ENCODE results near the gene LRCOL1. TPM values are rescaled to one million over a fixed set of nuclear protein-coding genes. Genes with fewer than 3 reads are reported as not detected.
A peak's percentile ranks its signal among the peaks of the same experiment; 100 is the strongest.

Gene LRCOL1
- total and polyA plus RNA-seq, 12 donors, result 0.22 to 1.4 (median 1.2) TPM; not detected in 5

DNA sequence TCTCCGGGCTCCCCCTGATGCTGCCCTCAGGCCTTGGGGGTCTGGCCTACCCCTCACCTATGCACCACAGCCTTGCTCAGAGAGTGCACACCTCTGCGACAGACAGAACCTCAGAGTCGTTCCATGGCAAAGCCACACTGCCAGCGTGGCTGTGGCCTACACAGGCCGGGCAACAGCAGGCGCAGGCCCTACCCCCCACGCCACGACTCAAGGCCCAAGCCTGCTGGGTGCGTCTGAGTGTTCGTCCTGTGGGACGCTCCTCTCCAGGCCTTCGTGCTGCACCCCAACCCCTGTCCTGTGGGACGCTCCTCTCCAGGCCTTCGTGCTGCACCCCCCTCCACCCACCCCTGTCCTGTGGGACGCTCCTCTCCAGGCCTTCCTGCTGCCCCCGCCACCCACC is 54.2 kb downstream of the LRCOL1 start:
- intact Hi-C loops (cut with DNase I), result no loop called here
- H3K4me3 ChIP-seq, result no peak overlapping the region
- TF ChIP-seq POLR2A (IDR thresholded peaks at IDR 0.05) (no peak), CTCF (IDR thresholded peaks at IDR 0.05) (no peak)
- no peak for DNase-seq
- H3K36me3 ChIP-seq (replicated peaks in 1 of 2), result no peaks in the 10 kb centered on the region
- no peaks in the 10 kb centered on the region for H3K27me3 ChIP-seq
- no peak overlapping the region for H3K27ac ChIP-seq
- no peaks in the 10 kb centered on the region for H3K9me3 ChIP-seq (replicated peaks in 1 of 3)
- H3K4me1 ChIP-seq (replicated peaks in 1 of 2), result peaks cover 9 to 16% of the 10 kb centered on the region in 2 donors
- 91 to 96% (median 95%) methylated on average over 7 to 16 of the region's 16 CpGs for WGBS, 4 donors

DNA sequence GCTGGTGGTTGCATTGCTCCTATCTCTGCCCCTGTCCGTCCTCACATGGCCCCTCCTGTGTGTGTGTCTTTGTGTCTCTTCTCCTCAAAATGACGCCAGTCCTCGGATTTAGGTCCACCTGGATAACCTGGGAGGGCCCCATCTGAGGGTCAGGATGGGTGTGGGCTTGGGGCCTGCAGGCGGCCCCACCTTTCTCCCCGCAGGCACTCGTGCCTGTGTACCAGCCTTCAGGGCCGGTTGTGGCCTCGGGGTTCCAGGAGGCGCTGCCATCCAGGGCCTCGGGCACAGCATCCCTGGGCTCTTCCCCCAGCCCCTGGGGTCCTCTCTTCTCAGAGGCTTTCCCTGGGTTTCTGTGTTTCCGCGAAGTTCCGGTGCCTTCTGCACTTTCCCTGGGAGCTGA is 54.7 kb downstream of the LRCOL1 start:
- intact Hi-C loops (cut with DNase I), result no loop called here
- TF ChIP-seq POLR2A (IDR thresholded peaks at IDR 0.05) (no peak), CTCF (IDR thresholded peaks at IDR 0.05) (no peak)
- peaks cover 6 to 13% of the 10 kb centered on the region in 2 donors for H3K4me1 ChIP-seq (replicated peaks in 1 of 2)
- no peaks in the 10 kb centered on the region for H3K27me3 ChIP-seq
- 93 to 100% (median 96%) methylated on average over 5 to 13 of the region's 13 CpGs for WGBS, 4 donors
- no peak for DNase-seq
- H3K4me3 ChIP-seq, result no peak overlapping the region
- H3K27ac ChIP-seq, result no peak overlapping the region
- no peaks in the 10 kb centered on the region for H3K36me3 ChIP-seq (replicated peaks in 1 of 2)
- no peaks in the 10 kb centered on the region for H3K9me3 ChIP-seq (replicated peaks in 1 of 3)

- Histone ChIP-seq H3K4me1 (replicated peaks in 1 of 2) (peaks cover 4 to 14% of the 10 kb centered on the region in 2 donors), H3K36me3 (replicated peaks in 1 of 2) (no peaks in the 10 kb centered on the region), H3K27me3 (no peaks in the 10 kb centered on the region), H3K4me3 (no peak overlapping the region), H3K9me3 (replicated peaks in 1 of 3) (no peaks in the 10 kb centered on the region), H3K27ac (no peak overlapping the region)
- TF ChIP-seq POLR2A (IDR thresholded peaks at IDR 0.05), result no peak
- peak in 2 of 6 experiments; percentile 14 to 36 for TF ChIP-seq CTCF (IDR thresholded peaks at IDR 0.05)
- 89 to 94% (median 93%) methylated on average over 25 to 53 of the region's 53 CpGs for WGBS, 4 donors
- intact Hi-C loops (cut with DNase I), result no loop called here
- DNase-seq, result peak in 2 of 7 donors; percentile 21 to 32
Observed at GRCh38 chr12:132554845-132555630, 55.3 kb downstream of the LRCOL1 start.

Small RNA genes lying within 50 kb of the gene (microRNA-seq; reads per million reads assigned to microRNA genes)
- 0 to 1.1 (median 0.57) reads per million in 3 donors for gene MIR6763

Small RNA genes lying within 50 kb of the gene (small RNA-seq; reads per million reads assigned to genes)
- 0 reads per million in 2 donors for gene MIR6763

Other genes starting within 250 kb of the LRCOL1 start
- 10 to 100 TPM in 8 of 9 donors, 1 to 10 TPM in 1; 5.3 to 63.8 (median 20.4) TPM for gene FBRSL1, start 120.4 kb downstream of the LRCOL1 start, total RNA-seq
- 10 to 100 TPM; 10.9 to 62.3 (median 41.9) TPM for gene FBRSL1, start 120.4 kb downstream of the LRCOL1 start, polyA plus RNA-seq
- gene P2RX2, start 8.2 kb upstream of the LRCOL1 start, total RNA-seq, result under 1 TPM in 1 of 9 donors, not detected in 8; 0.11 TPM
- 1 to 10 TPM in 1 of 3 donors, under 1 TPM in 1, not detected in 1; 0.44 to 1.9 TPM for gene P2RX2, start 8.2 kb upstream of the LRCOL1 start, polyA plus RNA-seq
- 10 to 100 TPM in 6 of 9 donors, 1 to 10 TPM in 3; 4.7 to 28.6 (median 15.2) TPM for gene POLE, start 76.8 kb upstream of the LRCOL1 start, total RNA-seq
- 10 to 100 TPM in 2 of 3 donors, 1 to 10 TPM in 1; 4.0 to 43.2 (median 29.9) TPM for gene POLE, start 76.8 kb upstream of the LRCOL1 start, polyA plus RNA-seq
- gene PXMP2, start 77.0 kb upstream of the LRCOL1 start, total RNA-seq, result 10 to 100 TPM; 12.6 to 51.7 (median 23.5) TPM
- gene PXMP2, start 77.0 kb upstream of the LRCOL1 start, polyA plus RNA-seq, result 1 to 10 TPM; 8.2 to 9.0 (median 8.6) TPM
- gene PGAM5, start 100.3 kb upstream of the LRCOL1 start, total RNA-seq, result 10 to 100 TPM; 23.8 to 53.6 (median 36.1) TPM
- 10 to 100 TPM; 12.7 to 29.9 (median 16.7) TPM for gene PGAM5, start 100.3 kb upstream of the LRCOL1 start, polyA plus RNA-seq
- 10 to 100 TPM; 43.6 to 76.1 (median 60.9) TPM for gene ANKLE2, start 151.2 kb upstream of the LRCOL1 start, total RNA-seq
- 10 to 100 TPM; 53.3 to 70.5 (median 56.6) TPM for gene ANKLE2, start 151.2 kb upstream of the LRCOL1 start, polyA plus RNA-seq
- 10 to 100 TPM; 34.0 to 83.5 (median 55.7) TPM for gene GOLGA3, start 218.3 kb upstream of the LRCOL1 start, total RNA-seq
- 10 to 100 TPM; 11.7 to 30.1 (median 20.3) TPM for gene GOLGA3, start 218.3 kb upstream of the LRCOL1 start, polyA plus RNA-seq

All from adrenal gland (tissue), 12 donors.